GM12875 (cell line): ENCODE data around the gene LRRC27.

Experiments
- H3K4me3 ChIP-seq: one replicate; pipeline ENCODE4 v1.5.1; 2011; ENCODE audit warnings: low read depth, low read length, control low read depth
- CTCF ChIP-seq: IDR thresholded peaks from 2 replicates; pipeline ENCODE4 v1.5.1; 2011; ENCODE audit warnings: low read depth, mild to moderate bottlenecking, control low read depth, inconsistent platforms, low read length, moderate library complexity, borderline replicate concordance; ENCODE audit not compliant: insufficient read depth

Gene LRRC27

DNA sequence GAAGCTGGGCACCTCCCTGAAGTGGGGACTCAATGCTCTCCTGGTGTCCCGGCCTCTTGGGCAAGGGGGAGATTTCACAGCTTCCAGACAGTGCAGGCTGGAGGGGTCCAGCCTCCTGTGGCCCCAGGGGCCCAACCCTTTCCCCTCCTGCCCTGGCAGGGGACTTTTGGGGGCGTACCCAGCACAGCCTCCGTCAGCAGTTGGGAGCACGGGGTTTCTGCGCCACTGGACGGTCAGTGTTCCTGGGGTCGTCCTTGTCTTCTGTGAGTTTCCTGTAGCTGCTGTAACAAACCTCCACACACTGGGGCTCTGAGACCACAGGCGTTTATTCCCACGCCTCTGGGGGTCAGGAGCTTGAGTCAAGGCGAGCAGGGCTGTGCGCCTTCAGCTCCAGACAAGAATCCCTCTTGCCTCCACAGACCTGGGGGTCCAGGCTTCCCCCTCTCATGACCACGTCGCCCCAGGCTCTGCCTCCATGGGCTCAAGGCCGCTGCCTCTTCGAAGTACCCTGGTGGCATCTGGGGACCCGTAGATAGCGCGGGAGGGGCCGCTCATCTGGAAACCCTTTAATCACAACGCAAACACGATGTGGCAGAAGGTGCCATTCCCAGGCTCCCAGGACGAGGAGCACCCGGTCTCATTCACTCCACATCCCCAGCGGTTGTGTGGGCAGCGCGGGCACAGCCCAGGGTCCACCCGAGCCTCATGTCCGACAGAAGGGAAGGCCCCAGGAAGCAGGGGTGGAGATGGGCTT lies 79.0 kb downstream of the LRRC27 start:
- no peak overlapping the region for H3K4me3 ChIP-seq
- TF ChIP-seq CTCF = no peak

GRCh38 chr10:132411561-132412253 lies 79.7 kb downstream of the LRRC27 start:
- TF ChIP-seq CTCF = no peak
- H3K4me3 ChIP-seq = no peak overlapping the region

- TF ChIP-seq CTCF = no peak
- no peak overlapping the region for H3K4me3 ChIP-seq
Observed at GRCh38 chr10:132412316-132413192, 80.6 kb downstream of the LRRC27 start.

- TF ChIP-seq CTCF = no peak
- H3K4me3 ChIP-seq = no peak overlapping the region
Observed at GRCh38 chr10:132413226-132414205, 81.5 kb downstream of the LRRC27 start.

DNA sequence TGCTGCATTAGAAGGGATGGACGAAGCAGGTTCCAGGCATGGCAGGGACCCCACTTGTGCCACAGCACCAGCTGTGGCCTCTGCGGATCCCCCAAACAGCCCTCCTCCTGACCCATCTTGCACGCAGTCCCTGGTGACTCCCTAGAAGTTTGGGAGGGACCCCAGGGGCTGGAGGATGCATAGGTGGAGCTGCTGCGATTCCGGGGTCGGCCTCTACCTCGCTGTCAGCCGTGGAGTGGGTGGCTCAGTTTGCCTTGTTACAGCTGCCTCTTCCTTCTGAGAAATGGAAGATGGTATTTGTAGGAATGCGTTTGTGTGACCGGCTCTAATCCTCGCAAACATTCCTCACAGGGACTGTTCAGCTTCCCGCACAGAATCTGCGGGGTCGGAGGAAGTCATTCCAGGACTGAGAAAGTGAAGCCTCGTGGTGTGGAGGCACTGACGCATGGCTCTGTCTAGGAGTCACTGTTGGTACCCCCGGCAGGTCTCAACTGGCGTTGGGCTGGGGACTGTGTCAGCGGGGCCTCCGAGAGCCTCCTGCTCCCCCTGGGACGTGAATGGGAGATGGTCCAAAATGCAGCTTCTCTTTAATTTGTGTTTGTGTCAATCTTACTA lies 82.5 kb downstream of the LRRC27 start:
- TF ChIP-seq CTCF = no peak
- H3K4me3 ChIP-seq = no peak overlapping the region

DNA sequence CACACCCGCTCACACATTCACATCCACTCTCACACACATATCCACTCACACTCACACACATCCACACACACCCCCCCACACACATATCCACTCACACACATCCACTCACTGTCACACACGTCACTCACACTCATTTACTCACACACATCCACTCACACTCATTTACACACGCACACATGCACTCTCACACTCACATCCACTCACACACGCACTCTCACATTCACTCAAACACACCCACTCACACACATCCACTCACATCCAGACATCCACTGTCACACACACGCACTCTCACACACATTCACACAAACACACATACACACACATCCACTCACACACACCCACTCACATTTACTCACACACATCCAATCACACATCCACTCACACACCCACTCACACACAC lies 83.3 kb downstream of the LRRC27 start:
- TF ChIP-seq CTCF = no peak
- H3K4me3 ChIP-seq = no peak overlapping the region
